Suprapubic skin (tissue), 4 donors: ENCODE data around the gene ANKRD40.

Source experiments
- EP300 ChIP-seq: sonication (generic); formaldehyde crosslinking; IDR thresholded peaks from one replicate; pipeline ENCODE4 v1.6.1; 2017; ENCODE audit warnings: antibody characterized with exemption
- POLR2A ChIP-seq, 2 donors: fragments of 450-650 bp; IDR thresholded peaks; one replicate each; pipeline ENCODE4 v1.6.1; 2017; ENCODE audit warnings: antibody characterized with exemption in 2 of 2, mild to moderate bottlenecking in 2 of 2, moderate library complexity in 2 of 2
- POLR2AphosphoS5 ChIP-seq, 3 donors: sonication (generic); formaldehyde crosslinking; IDR thresholded peaks; one replicate each; pipeline ENCODE4 v1.6.1; 2017; ENCODE audit warnings: antibody characterized with exemption in 3 of 3
- TF ChIP-seq, protein P1 (sequence below), 2 donors: fragments of 200-600 bp in 1 of 2; fragments of 450-650 bp in 1 of 2; sonication (generic) in 1 of 2; IDR thresholded peaks; one replicate each; pipeline ENCODE4 v1.5.1; 2016 to 2019; ENCODE audit warnings: antibody characterized with exemption in 2 of 2, mild to moderate bottlenecking in 1 of 2, moderate library complexity in 1 of 2

DNA sequence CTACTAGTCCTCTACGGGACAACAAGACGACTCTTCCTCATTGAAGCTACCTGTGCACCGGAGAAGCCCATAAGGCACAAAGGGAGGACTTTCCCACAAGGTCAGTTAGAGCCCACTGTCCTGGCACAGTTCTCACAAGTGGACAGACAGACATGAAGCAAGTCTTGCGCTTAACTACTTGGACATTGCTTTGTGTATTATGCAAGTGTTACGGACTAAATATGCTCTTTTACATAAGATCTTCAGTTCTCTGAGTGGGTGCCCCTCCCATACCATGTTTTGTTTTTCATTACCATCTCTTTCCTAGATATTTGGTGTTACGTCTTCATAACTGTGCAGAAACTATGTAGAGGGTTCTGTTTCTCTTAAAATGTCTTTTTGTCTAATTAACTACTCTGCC, 41.5 kb upstream of the ANKRD40 start:
- TF ChIP-seq, protein P1, sequence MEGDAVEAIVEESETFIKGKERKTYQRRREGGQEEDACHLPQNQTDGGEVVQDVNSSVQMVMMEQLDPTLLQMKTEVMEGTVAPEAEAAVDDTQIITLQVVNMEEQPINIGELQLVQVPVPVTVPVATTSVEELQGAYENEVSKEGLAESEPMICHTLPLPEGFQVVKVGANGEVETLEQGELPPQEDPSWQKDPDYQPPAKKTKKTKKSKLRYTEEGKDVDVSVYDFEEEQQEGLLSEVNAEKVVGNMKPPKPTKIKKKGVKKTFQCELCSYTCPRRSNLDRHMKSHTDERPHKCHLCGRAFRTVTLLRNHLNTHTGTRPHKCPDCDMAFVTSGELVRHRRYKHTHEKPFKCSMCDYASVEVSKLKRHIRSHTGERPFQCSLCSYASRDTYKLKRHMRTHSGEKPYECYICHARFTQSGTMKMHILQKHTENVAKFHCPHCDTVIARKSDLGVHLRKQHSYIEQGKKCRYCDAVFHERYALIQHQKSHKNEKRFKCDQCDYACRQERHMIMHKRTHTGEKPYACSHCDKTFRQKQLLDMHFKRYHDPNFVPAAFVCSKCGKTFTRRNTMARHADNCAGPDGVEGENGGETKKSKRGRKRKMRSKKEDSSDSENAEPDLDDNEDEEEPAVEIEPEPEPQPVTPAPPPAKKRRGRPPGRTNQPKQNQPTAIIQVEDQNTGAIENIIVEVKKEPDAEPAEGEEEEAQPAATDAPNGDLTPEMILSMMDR (IDR thresholded peaks at IDR 0.05): no peak
- no peak for TF ChIP-seq POLR2AphosphoS5 (IDR thresholded peaks at IDR 0.05)
- TF ChIP-seq EP300: no peak
- TF ChIP-seq POLR2A (IDR thresholded peaks at IDR 0.05): no peak
